GM15510 (cell line): ENCODE data around the gene RPL22L1.

Source experiments
- POLR2A ChIP-seq: IDR thresholded peaks from 3 replicates; pipeline ENCODE4 v1.6.1; 2011; ENCODE audit warnings: borderline replicate concordance; ENCODE audit not compliant: insufficient read length; ENCODE audit errors: extremely low read depth

Gene RPL22L1

GRCh38 chr3:170889132-170889531, 19.1 kb upstream of the RPL22L1 start:
- TF ChIP-seq POLR2A = no peak

- TF ChIP-seq POLR2A = no peak
These were observed 6.5 kb upstream of the RPL22L1 start for GRCh38 chr3:170876537-170876936.

DNA sequence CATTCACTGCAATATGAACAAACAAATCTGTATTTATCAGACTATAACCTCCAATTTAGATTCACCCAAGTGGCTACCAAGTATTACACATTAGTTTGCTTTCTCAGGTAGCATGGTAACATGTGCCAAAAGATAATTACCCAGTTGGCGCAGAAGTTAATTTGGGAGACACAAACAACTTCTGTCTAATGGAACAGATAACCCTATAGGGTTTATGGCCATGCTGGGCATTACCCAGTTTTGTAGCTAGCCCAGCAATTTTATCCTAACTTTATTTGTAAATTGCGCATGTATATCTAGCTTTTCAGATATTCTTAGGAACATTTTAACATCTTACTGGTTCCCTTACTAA, 780 bp downstream of the RPL22L1 start:
- no peak for TF ChIP-seq POLR2A

DNA sequence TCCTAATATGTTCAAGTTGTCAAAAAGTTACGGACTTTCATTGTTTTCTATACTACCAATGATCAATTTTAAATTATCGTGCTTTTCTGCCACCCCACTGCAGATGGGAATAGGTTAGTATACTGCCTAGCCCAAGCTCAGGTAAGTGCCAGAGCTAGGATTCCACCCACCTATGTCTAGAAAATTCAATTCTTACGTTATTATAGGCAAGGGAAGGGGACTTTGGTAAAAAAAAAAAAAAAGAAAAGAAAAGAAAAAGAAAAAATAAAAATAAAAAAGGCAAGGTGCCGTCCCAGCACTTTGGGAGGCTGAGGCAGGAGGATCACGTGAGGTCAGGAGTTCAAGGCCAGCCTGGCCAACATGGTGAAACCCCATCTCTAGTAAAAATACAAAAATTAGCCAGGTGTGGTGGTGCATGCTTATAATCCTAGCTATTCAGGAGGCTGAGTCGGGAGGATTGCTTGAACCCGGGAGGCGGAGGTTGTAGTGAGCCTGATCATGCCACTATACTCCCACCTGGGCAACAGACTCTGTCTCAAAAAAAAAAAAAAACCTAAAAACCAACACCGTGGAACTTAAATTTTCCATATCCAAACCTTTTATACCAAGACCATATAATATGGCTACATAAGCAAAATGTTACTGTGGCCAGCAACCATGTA, 1.3 kb downstream of the RPL22L1 start:
- TF ChIP-seq POLR2A = no peak

GRCh38 chr3:170867143-170867937, 2.7 kb downstream of the RPL22L1 start:
- TF ChIP-seq POLR2A = no peak

DNA sequence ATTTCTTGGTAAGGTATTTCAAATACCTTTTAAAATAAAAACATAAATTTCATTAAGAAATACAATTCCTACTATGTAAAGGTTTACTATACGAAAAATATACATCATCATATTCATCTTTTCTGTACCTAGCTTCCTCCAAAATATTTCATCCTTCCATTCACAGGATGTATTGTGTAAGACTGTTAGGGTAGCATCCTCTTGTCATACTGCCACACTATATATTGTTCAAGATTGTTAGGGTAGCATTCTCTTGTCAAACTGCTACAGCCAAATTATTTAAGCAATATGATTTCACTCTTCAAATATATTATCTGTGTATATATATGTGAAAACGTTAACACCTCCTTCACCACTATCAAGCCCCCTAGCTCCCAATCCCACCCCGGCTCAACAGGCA, 3.5 kb downstream of the RPL22L1 start:
- TF ChIP-seq POLR2A = no peak

- no peak for TF ChIP-seq POLR2A
These were observed 4.5 kb downstream of the RPL22L1 start for GRCh38 chr3:170865209-170866094.

DNA sequence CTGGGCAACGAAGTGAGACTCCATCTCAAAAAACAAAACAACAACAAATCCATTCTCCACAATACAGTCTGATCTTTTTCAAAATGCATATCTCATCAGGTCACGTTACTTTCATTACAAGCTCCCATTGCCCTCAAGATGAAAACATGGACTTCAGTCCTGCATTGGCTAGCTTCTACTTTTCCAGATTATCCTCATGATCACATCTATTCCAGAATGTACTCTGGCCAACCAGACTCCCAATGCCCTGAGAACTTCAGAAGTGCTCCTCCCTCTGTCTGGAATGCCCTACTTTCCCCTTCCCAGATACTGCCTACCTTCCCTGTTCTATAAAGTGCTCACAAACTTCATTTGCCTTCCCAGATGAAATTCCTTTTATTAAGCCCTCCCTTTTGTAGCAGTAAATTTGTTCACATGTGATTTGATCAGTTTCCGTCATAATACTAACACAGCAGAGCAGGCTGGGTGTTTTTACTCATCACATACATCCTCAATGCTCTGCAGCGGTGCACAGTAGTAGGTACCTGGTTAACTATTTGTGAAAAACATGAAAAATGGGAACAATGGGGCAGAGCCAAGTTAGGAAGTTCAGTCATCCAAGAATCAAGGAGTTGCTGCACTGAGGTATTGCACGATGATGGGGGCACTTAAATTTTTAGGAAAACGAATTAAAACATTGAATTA, 5.3 kb downstream of the RPL22L1 start:
- no peak for TF ChIP-seq POLR2A

GRCh38 chr3:170863816-170864215, 6.2 kb downstream of the RPL22L1 start:
- no peak for TF ChIP-seq POLR2A

- TF ChIP-seq POLR2A = no peak
These were observed 7.2 kb downstream of the RPL22L1 start for GRCh38 chr3:170862618-170863374.

GRCh38 chr3:170858599-170858998, 11.4 kb downstream of the RPL22L1 start:
- no peak for TF ChIP-seq POLR2A

GRCh38 chr3:170852324-170852723, 17.7 kb downstream of the RPL22L1 start:
- TF ChIP-seq POLR2A = no peak

DNA sequence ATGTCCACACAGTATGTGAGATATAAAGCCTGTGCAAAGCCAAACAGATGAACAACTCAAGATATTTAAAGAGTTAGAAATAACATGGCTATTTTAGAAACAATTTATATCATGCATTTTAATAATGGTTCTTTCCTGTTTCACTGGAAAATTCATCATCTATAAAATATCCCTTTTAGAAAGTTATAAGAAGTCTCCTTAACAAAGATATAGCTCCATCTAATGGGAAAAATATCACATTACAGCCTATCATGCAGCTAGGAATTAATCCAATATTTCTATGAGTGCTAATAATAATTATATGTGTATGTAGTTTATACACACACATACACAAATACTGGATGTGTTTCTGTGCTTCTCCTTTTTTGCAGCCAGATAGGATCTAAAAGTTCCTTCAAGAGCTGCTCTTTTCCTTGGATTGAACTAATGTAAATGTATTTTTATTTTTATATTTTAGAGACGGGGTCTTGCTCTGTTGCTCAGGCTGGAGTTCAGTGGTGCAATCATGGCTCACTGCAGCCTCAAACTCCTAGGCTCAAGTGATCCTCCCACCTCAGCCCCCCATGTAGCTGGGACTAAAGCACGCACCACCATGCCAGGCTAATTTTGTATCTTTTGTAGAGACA, 21.6 kb downstream of the RPL22L1 start:
- no peak for TF ChIP-seq POLR2A

- no peak for TF ChIP-seq POLR2A
These were observed 25.6 kb downstream of the RPL22L1 start for GRCh38 chr3:170844377-170844776.

DNA sequence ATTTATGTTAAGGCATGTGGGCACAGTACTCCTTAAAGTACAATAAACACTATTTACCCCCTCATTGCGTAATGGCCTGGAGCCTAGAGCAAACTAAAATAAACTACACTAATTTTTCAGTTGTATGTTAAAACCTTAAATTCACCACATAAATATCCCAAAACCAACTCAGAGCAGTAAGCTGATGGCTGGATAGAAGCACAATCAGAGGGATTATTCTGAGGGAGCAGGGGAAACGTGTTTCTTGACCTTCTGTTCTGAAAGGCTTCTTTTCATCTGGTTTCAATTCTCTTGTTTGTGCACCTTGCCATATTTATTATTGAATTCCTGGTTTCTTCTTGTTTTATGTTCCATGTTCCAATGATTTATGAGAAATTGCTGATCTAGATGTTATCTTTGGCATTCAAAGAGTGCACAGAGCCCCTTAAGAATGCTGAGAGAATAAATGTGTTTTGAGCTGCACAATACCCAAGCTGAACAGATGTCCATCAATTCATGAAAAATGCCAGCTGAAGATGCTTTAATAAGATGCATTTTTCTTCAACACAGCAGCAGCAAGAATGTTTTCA, 29.6 kb downstream of the RPL22L1 start:
- no peak for TF ChIP-seq POLR2A
